Liver (tissue), 9 donors: Measurements from ENCODE around the gene HID1. TPM values are rescaled to one million over a fixed set of nuclear protein-coding genes. Genes with fewer than 3 reads are reported as not detected.

ENCODE experiments used
- DNase-seq: peaks from one replicate; pipeline ENCODE4 v3.0.0-alpha.2; 2017; ENCODE audit warnings: low spot score
- H3K27ac ChIP-seq, 2 donors: one replicate each; pipeline ENCODE4 v1.7.0; 2013; ENCODE audit warnings: inconsistent platforms in 2 of 2, low read length in 2 of 2, control low read depth in 1 of 2, low read depth in 1 of 2, mild to moderate bottlenecking in 1 of 2
- H3K27me3 ChIP-seq, 4 donors: one replicate each; pipeline versions ENCODE4 v1.6.1 to v1.7.0; 2013; ENCODE audit warnings: low read length in 3 of 4, inconsistent platforms in 1 of 4, mild to moderate bottlenecking in 1 of 4, moderate library complexity in 1 of 4; ENCODE audit not compliant: control insufficient read depth in 4 of 4, insufficient read depth in 4 of 4
- H3K36me3 ChIP-seq, 4 donors: one replicate each; pipeline versions ENCODE4 v1.6.1 to v1.7.0; 2013; ENCODE audit warnings: low read length in 3 of 4, mild to moderate bottlenecking in 3 of 4, low read depth in 1 of 4, moderate library complexity in 1 of 4; ENCODE audit not compliant: control insufficient read depth in 4 of 4, insufficient read depth in 3 of 4
- H3K4me1 ChIP-seq, 4 donors: one replicate each; pipeline versions ENCODE4 v1.6.1 to v1.7.0; 2013; ENCODE audit warnings: low read length in 3 of 4, mild to moderate bottlenecking in 3 of 4, moderate library complexity in 1 of 4; ENCODE audit not compliant: control insufficient read depth in 4 of 4, insufficient read depth in 4 of 4
- H3K4me3 ChIP-seq, 3 donors: one replicate each; pipeline versions ENCODE4 v1.6.1 to v1.7.0; 2013; ENCODE audit warnings: low read length in 3 of 3, control low read depth in 1 of 3, low read depth in 1 of 3, mild to moderate bottlenecking in 1 of 3
- H3K9ac ChIP-seq, 2 donors: one replicate each; pipeline ENCODE4 v1.7.0; 2013; ENCODE audit warnings: low read length in 2 of 2, mild to moderate bottlenecking in 2 of 2, moderate library complexity in 2 of 2, control low read depth in 1 of 2, low read depth in 1 of 2
- H3K9me3 ChIP-seq, 4 donors: one replicate each; pipeline versions ENCODE4 v1.6.1 to v1.7.0; 2013; ENCODE audit warnings: low read length in 3 of 4; ENCODE audit not compliant: control insufficient read depth in 4 of 4
- ATF3 ChIP-seq: IDR thresholded peaks from 2 replicates; pipeline ENCODE4 v1.6.1; 2016; ENCODE audit warnings: antibody characterized with exemption
- FOXA1 ChIP-seq: IDR thresholded peaks from 2 replicates; pipeline ENCODE4 v1.6.1; 2016; ENCODE audit warnings: antibody characterized with exemption
- HNF4A ChIP-seq, 2 donors: conservative IDR thresholded peaks; 2 replicates each; pipeline ENCODE4 v1.6.1; 2016; ENCODE audit warnings: antibody characterized with exemption in 2 of 2, mild to moderate bottlenecking in 2 of 2
- HNF4G ChIP-seq: IDR thresholded peaks from 2 replicates; pipeline ENCODE4 v1.6.1; 2016; ENCODE audit warnings: antibody characterized with exemption
- JUND ChIP-seq, 2 donors: IDR thresholded peaks; 2 replicates each; pipeline ENCODE4 v1.6.1; 2016; ENCODE audit warnings: antibody characterized with exemption in 2 of 2
- MAX ChIP-seq: IDR thresholded peaks from 2 replicates; pipeline ENCODE4 v1.6.1; 2016; ENCODE audit warnings: antibody characterized with exemption
- NR2F2 ChIP-seq: IDR thresholded peaks from 2 replicates; pipeline ENCODE4 v1.6.1; 2016; ENCODE audit warnings: antibody characterized with exemption
- RAD21 ChIP-seq, 2 donors: IDR thresholded peaks; 2 replicates each; pipeline ENCODE4 v1.6.1; 2016; ENCODE audit warnings: antibody characterized with exemption in 2 of 2, mild to moderate bottlenecking in 2 of 2
- REST ChIP-seq: IDR thresholded peaks from 2 replicates; pipeline ENCODE4 v1.6.1; 2016; ENCODE audit warnings: antibody characterized with exemption, mild to moderate bottlenecking
- RXRA ChIP-seq, 2 donors: IDR thresholded peaks; 2 replicates each; pipeline ENCODE4 v1.6.1; 2017 to 2018; ENCODE audit warnings: antibody characterized with exemption in 2 of 2, mild to moderate bottlenecking in 1 of 2
- SP1 ChIP-seq: IDR thresholded peaks from 2 replicates; pipeline ENCODE4 v1.6.1; 2018; ENCODE audit warnings: antibody characterized with exemption, mild to moderate bottlenecking
- TAF1 ChIP-seq: conservative IDR thresholded peaks from 2 replicates; pipeline ENCODE4 v1.6.1; 2016; ENCODE audit warnings: antibody characterized with exemption, mild to moderate bottlenecking
- YY1 ChIP-seq: IDR thresholded peaks from 2 replicates; pipeline ENCODE4 v1.6.1; 2016; ENCODE audit warnings: antibody characterized with exemption, mild to moderate bottlenecking
- ZBTB33 ChIP-seq: IDR thresholded peaks from 2 replicates; pipeline ENCODE4 v1.6.1; 2016; ENCODE audit warnings: antibody characterized with exemption
- WGBS: extraction: QIAGEN DNeasy Blood & Tissue Kit; methylation state at CpG from one replicate; pipeline ENCODE4 v1.1.7; 2013; 5-methylcytosine and 5-hydroxymethylcytosine counted together
- polyA plus RNA-seq, 2 donors: library from polyadenylated mRNA; stranded (reverse) in 1 of 2; unstranded in 1 of 2; fragments of 200-250 nt in 1 of 2; fragments of >200 nt in 1 of 2; fragmentation: Nextera tagmentation in 1 of 2; extraction: Ambion mirVana in 1 of 2; gene quantifications; one replicate each; pipeline versions ENCODE4 v1.2.1 to v1.2.3, GENCODE V29; 2013 to 2015
- total RNA-seq, 2 donors: library from RNA; depleted of rRNA; stranded (reverse); fragments of >200 nt; gene quantifications; one replicate each; pipeline ENCODE4 v1.2.3, GENCODE V29; 2014
- donor health status: healthy.
- donor health status: healthy.
- donor health status: healthy.
- donor health status: healthy.
- donor health status: healthy.

Gene HID1
- total and polyA plus RNA-seq, 4 donors, result 2.7 to 6.2 (median 3.7) TPM

GRCh38 chr17:74925242-74925641 is 47.3 kb downstream of the HID1 start:
- WGBS, result 63% methylated on average over 3 of the region's 3 CpGs
- no peaks in the 10 kb centered on the region for H3K36me3 ChIP-seq
- peaks cover 2 to 8% (median 6%) of the 10 kb centered on the region in 4 donors for H3K4me1 ChIP-seq
- H3K4me3 ChIP-seq, result no peak overlapping the region
- no peak for DNase-seq
- no peak overlapping the region for H3K9ac ChIP-seq
- peaks cover 0 to 12% (median 5%) of the 10 kb centered on the region in 4 donors for H3K27me3 ChIP-seq
- TF ChIP-seq MAX (no peak), JUND (IDR thresholded peaks at IDR 0.05) (no peak), SP1 (no peak), RXRA (IDR thresholded peaks at IDR 0.05) (no peak), YY1 (no peak), REST (no peak), ZBTB33 (no peak), NR2F2 (no peak), HNF4G (no peak), TAF1 (no peak), HNF4A (conservative IDR thresholded peaks at IDR 0.05) (no peak), ATF3 (no peak), FOXA1 (no peak), RAD21 (IDR thresholded peaks at IDR 0.05) (no peak)
- H3K27ac ChIP-seq, result no peak overlapping the region
- H3K9me3 ChIP-seq, result no peaks in the 10 kb centered on the region

GRCh38 chr17:74924250-74924948 is 48.2 kb downstream of the HID1 start, which contains the start of gene OTOP2:
TSS of gene OTOP2 (plus strand) at chr17:74924273. CDS start at chr17:74924633, 360 bp downstream.
- TF ChIP-seq REST, result no peak
- TF ChIP-seq JUND (IDR thresholded peaks at IDR 0.05), result no peak
- TF ChIP-seq HNF4A (conservative IDR thresholded peaks at IDR 0.05), result no peak
- Histone ChIP-seq H3K4me3 (peak within 1 kb of the TSS in 1 of 3 donors; percentile 32), H3K27ac (no peak within 1 kb of the TSS), H3K9me3 (no peaks in the 10 kb centered on the region), H3K27me3 (peaks cover 2 to 12% (median 5%) of the 10 kb centered on the region in 4 donors), H3K36me3 (no peaks in the 10 kb centered on the region), H3K4me1 (peaks cover 2 to 8% (median 6%) of the 10 kb centered on the region in 4 donors), H3K9ac (no peak within 1 kb of the TSS)
- 6% methylated on average over 54 of the region's 54 CpGs for WGBS
- DNase-seq, result no peak
